WERI-Rb-1 (cell line): ENCODE results near the gene TP53I13.

Experiments used
- DNase-seq: peaks from one replicate; pipeline ENCODE4 v3.0.0-alpha.2; 2020
- H3K27ac ChIP-seq: fragments of 250-450 bp; sonication (Bioruptor Pico); 2 replicates; pipeline ENCODE4 v1.5.1; 2020; ENCODE audit warnings: mild to moderate bottlenecking, moderate library complexity
- H3K27me3 ChIP-seq: fragments of 250-450 bp; sonication (Bioruptor Pico); 2 replicates; pipeline ENCODE4 v1.5.1; 2021; ENCODE audit warnings: mild to moderate bottlenecking, low read depth, moderate library complexity; ENCODE audit not compliant: insufficient read depth, severe bottlenecking
- H3K36me3 ChIP-seq: fragments of 250-450 bp; sonication (Bioruptor Pico); 2 replicates; pipeline ENCODE4 v1.5.1; 2020; ENCODE audit warnings: mild to moderate bottlenecking, moderate library complexity
- H3K4me3 ChIP-seq: 2 replicates; pipeline ENCODE4 v1.5.1; 2011; ENCODE audit warnings: low read depth, mild to moderate bottlenecking, control low read depth, low read length
- H3K9me3 ChIP-seq: fragments of 250-450 bp; sonication (Bioruptor Pico); 2 replicates; pipeline ENCODE4 v1.5.1; 2021; ENCODE audit warnings: mild to moderate bottlenecking, moderate library complexity; ENCODE audit not compliant: severe bottlenecking
- TF ChIP-seq, protein P1 (sequence below): IDR thresholded peaks from 2 replicates; pipeline ENCODE4 v1.5.1; 2011; ENCODE audit warnings: low read depth, mild to moderate bottlenecking, control low read depth, inconsistent platforms, low read length

The TP53I13 gene

GRCh38 chr17:29621751-29622194 lies 53.3 kb downstream of the TP53I13 start:
- Histone ChIP-seq H3K4me3 (no peak overlapping the region), H3K27me3 (peaks cover 2% of the 10 kb centered on the region), H3K27ac (no peak overlapping the region), H3K36me3 (no peaks in the 10 kb centered on the region; the same call in 1 of the 2 replicates), H3K9me3 (no peaks in the 10 kb centered on the region)
- TF ChIP-seq, protein P1, sequence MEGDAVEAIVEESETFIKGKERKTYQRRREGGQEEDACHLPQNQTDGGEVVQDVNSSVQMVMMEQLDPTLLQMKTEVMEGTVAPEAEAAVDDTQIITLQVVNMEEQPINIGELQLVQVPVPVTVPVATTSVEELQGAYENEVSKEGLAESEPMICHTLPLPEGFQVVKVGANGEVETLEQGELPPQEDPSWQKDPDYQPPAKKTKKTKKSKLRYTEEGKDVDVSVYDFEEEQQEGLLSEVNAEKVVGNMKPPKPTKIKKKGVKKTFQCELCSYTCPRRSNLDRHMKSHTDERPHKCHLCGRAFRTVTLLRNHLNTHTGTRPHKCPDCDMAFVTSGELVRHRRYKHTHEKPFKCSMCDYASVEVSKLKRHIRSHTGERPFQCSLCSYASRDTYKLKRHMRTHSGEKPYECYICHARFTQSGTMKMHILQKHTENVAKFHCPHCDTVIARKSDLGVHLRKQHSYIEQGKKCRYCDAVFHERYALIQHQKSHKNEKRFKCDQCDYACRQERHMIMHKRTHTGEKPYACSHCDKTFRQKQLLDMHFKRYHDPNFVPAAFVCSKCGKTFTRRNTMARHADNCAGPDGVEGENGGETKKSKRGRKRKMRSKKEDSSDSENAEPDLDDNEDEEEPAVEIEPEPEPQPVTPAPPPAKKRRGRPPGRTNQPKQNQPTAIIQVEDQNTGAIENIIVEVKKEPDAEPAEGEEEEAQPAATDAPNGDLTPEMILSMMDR = no peak
- no peak for DNase-seq
